HG02981 (cell line): Measurements from ENCODE around the gene B4GALT2.

Experiments
- ATAC-seq: cut with Tn5 transposase; IDR thresholded peaks from one replicate; pipeline ENCODE4 v1.9.1; 2021; ENCODE audit warnings: mild to moderate bottlenecking, moderate library complexity; ENCODE audit not compliant: unreplicated experiment

Gene B4GALT2

GRCh38 chr1:43946236-43947060, 32.6 kb upstream of the B4GALT2 start, which contains the start of gene IPO13:
Gene IPO13 (plus strand): TSS chr1:43946950. CDS start chr1:43947601, 651 bp downstream.
- ATAC-seq: peak; percentile 92

DNA sequence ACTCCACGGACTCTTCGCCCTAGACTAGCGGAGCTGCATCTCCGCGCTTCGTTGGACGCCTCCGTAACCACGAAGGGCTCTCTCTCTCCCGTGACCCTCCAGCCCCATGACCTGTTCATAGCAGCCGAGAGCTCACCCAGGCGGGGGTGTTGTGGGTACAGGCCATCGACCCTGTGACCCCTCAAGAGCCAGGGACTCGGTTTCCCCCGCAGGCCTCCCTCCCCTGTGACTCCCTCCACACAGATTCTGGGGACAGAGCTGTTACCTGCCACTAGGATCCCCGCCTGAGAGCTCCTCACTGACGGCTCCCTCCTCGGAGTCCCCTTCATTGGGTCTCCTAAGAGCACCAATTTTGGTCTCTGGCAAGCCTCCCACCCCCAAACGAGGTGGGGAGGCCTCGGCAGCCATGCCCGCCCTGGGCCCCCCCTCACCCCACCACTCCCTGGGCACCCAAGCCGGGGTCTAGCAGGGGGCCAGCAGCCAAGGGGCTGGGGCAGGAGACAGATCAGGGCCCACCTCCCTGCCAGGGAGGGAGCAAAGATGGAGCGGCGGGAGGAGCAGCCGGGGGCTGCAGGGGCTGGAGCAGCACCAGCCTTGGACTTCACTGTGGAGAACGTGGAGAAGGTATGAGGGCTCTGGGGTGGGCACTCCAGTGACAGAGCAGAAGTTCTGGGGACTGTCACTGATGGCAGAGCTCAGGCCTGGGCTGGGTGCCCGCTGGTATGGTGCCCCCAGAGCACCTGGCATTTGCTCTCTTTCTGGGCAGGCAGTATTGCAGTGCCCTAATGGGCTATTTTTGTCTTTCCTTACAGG, 31.7 kb upstream of the B4GALT2 start:
- no peak for ATAC-seq

- no peak for ATAC-seq
These were observed 31.1 kb upstream of the B4GALT2 start for GRCh38 chr1:43947874-43948437.

- ATAC-seq: no peak
These were observed 29.3 kb upstream of the B4GALT2 start for GRCh38 chr1:43949678-43950077.

DNA sequence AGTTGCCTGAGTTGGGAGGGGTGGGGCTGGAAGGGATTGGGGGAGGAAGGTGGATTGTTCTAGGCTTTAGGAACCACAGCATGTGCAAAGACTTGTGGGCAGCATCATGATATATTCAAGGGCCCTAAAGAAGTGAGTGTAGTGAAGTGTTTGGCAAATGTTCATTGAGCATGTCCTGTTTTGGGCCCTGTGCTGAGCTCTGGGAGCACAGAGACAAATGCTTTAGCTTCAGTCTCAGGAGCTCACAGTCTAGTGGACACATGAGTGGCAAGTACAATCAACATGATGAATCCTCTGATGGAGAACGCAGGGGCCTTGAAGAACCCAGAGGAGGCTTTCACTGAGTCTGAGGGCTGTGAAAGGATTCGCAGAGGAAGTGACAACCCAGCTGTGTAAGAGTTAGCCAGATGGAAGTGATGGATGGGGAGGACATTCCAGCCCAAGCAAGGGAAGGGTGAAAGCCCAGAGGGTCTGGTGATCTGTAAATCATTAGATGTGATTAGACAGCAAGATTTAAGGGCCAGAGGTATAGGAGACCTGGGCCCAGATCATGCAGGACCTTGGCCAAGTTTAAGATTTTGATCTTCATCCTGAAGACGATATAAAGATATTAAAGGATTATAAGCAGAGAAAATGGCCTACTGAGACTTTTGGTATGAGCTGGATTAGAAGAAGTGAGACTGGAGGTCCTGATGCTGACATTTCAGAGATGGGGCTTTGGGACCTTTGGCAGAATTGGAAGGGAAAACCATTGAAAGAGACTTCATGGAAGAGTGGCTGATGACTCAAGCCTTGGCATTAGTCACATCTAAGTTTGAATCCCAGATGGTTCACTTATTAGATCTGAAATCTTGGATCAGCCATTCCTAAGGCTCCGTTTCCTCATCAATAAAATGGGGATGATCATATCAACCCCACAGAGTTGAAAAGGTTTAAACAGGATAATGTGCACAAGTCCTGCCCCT, 27.7 kb upstream of the B4GALT2 start:
- ATAC-seq: no peak

- ATAC-seq: no peak
These were observed 26.2 kb upstream of the B4GALT2 start for GRCh38 chr1:43952731-43953346.

GRCh38 chr1:43953361-43953760, 25.6 kb upstream of the B4GALT2 start:
- no peak for ATAC-seq

- no peak for ATAC-seq
These were observed 25.0 kb upstream of the B4GALT2 start for GRCh38 chr1:43954036-43954435.

GRCh38 chr1:43956234-43956633, 22.8 kb upstream of the B4GALT2 start:
- no peak for ATAC-seq

DNA sequence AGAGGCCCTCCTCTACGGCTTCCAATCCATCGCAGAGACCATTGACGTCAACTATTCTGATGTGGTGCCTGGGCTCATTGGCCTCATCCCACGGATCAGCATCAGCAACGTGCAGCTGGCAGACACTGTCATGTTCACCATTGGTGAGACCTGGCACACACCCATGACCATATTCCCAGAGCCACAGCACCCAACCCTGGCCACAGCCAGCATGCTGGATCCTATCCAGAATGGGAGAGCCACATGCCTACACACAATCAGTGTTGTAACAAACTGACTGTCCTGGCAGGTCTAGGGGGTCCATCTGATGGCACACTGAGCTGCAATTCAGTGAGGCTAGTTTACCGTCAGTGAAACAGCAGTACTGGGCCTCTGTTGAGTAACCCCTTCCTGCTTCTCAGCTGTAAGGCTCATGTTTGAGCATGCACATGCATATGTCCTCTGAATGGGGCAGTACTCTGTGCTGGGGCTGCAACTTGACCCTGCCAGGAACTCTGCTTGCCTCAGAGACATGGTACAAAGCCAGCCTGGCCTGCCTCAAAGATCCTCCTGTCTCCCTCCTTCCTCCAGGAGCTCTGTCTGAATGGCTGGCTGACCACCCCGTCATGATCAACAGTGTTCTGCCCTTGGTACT, 21.5 kb upstream of the B4GALT2 start:
- no peak for ATAC-seq

- no peak for ATAC-seq
These were observed 20.4 kb upstream of the B4GALT2 start for GRCh38 chr1:43958351-43959255.

GRCh38 chr1:43960798-43961197, 18.2 kb upstream of the B4GALT2 start:
- ATAC-seq: no peak

GRCh38 chr1:43961692-43962091, 17.3 kb upstream of the B4GALT2 start:
- no peak for ATAC-seq

DNA sequence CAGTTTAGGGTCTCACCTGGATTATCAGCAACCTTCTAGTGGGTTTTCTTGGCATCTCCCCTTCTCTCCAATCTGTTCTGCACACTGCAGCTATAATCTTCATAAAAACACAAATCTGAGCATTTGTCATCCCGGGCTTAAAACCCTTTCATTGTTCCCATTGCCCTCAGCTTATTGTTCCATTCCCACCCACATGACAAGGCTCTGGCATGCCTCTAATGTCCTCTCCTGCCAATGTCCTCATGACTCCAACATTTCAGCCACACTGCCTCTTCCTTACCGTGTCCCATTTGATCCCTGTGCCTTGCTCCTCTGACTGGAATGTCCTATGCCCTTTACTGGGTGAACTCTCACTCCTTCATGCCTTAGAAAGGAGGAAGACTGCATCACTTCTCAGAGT, 16.7 kb upstream of the B4GALT2 start:
- ATAC-seq: no peak

GRCh38 chr1:43963006-43963405, 16.0 kb upstream of the B4GALT2 start:
- no peak for ATAC-seq

- ATAC-seq: no peak
These were observed 15.1 kb upstream of the B4GALT2 start for GRCh38 chr1:43963890-43964289.

GRCh38 chr1:43965316-43965715, 13.7 kb upstream of the B4GALT2 start:
- ATAC-seq: no peak

DNA sequence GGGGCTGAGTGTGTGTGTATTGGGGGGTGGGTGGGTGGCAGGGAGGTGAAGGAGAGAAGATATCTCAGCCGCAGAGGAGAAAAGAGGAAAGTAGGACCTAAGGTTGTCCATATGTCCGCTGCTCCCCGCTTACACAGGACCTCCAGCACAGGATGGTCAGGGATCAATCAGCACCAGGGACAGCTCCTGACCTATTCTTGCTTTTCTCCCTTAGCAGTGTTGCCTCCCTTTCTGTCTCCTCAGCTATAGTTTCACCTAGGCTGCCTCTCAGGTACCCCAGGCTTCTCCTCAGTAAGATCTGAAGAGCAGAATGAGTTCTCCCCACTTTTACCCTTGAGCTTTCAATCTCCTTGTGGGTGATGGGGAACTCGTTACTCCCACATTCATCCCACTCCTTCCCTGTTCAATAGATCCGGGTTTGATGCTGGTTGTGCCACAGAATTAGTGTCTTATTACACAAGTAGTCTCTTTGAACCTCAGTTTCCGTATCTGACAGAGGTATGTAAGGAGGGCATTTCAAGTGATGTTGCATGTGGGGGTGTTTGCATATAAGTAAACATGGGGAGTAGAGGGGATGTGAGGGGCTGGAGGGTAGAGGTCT, 10.6 kb upstream of the B4GALT2 start:
- no peak for ATAC-seq
